GM10847 (cell line): ENCODE measurements around the gene SGMS2.

Source experiments
- POLR2A ChIP-seq: IDR thresholded peaks from 2 replicates; pipeline ENCODE4 v1.6.1; 2011; ENCODE audit not compliant: insufficient read length; ENCODE audit errors: extremely low read depth

SGMS2 gene

GRCh38 chr4:107950746-107951540 lies 126.2 kb downstream of the SGMS2 start:
- TF ChIP-seq POLR2A: no peak

- TF ChIP-seq POLR2A: no peak
Observed at GRCh38 chr4:107951551-107951950, 126.8 kb downstream of the SGMS2 start.

GRCh38 chr4:107956011-107956410 lies 131.3 kb downstream of the SGMS2 start:
- TF ChIP-seq POLR2A: no peak
